Sigmoid colon (tissue), 3 donors: ENCODE results near the gene TPK1.

ENCODE experiments used
- CTCF ChIP-seq, 4 experiments: fragments of 450-650 bp in 3 of 4; fragments of 200-600 bp in 1 of 4; IDR thresholded peaks; one replicate each; pipeline ENCODE4 v1.5.1; 2016 to 2019; ENCODE audit warnings: antibody characterized with exemption in 4 of 4, mild to moderate bottlenecking in 3 of 4, moderate library complexity in 2 of 4
- POLR2A ChIP-seq, 2 donors: fragments of 450-650 bp; IDR thresholded peaks; one replicate each; pipeline ENCODE4 v1.6.1; 2016; ENCODE audit warnings: antibody characterized with exemption in 2 of 2, mild to moderate bottlenecking in 2 of 2, moderate library complexity in 2 of 2

- TF ChIP-seq CTCF (IDR thresholded peaks at IDR 0.05) (no peak), POLR2A (IDR thresholded peaks at IDR 0.05) (no peak)
These were observed 358.5 kb downstream of the TPK1 start for GRCh38 chr7:144477348-144477747.
